ENCODE data around the gene RBM26. TPM values are rescaled to one million over a fixed set of nuclear protein-coding genes. Genes with fewer than 3 reads are reported as not detected.

The RBM26 gene
- total RNA-seq, 2 experiments from 2014 or later = 50.6 to 52.0 TPM

- H3K4me3 Mint-ChIP-seq = no peak overlapping the region
- CTCF ChIA-PET = interaction anchor here (6.3 kb wide), 1 partner anchor 123 kb away, joined by 32 read pairs; no protein-coding TSS in a partner anchor
- peaks cover 1% of the 10 kb centered on the region for H3K36me3 Mint-ChIP-seq (ENCODE audit: low read depth)
Measured at GRCh38 chr13:79417741-79418140, 11.7 kb upstream of the RBM26 start.

GRCh38 chr13:79413521-79413920 is 7.5 kb upstream of the RBM26 start:
- H3K36me3 Mint-ChIP-seq (ENCODE audit: low read depth) = peaks cover 1% of the 10 kb centered on the region
- no peak for ATAC-seq
- no peak overlapping the region for H3K27ac Mint-ChIP-seq
- no peaks in the 10 kb centered on the region for H3K9me3 Mint-ChIP-seq (ENCODE audit: insufficient read depth)
- H3K27me3 Mint-ChIP-seq (ENCODE audit: low read depth) = no peaks in the 10 kb centered on the region
- peaks cover 8% of the 10 kb centered on the region for H3K4me1 Mint-ChIP-seq (ENCODE audit: low read depth)
- DNase-seq = no peak
- ChIA-PET CTCF (interaction anchor here (1.9 to 4.0 kb wide), 2 partner anchors 10 to 128 kb away, joined by 6 to 18 read pairs; no protein-coding TSS in a partner anchor), POLR2A (no interaction called here)
- H3K4me3 Mint-ChIP-seq = no peak overlapping the region

More at GRCh38 chr13:79417741-79418140, 11.7 kb upstream of the RBM26 start:
- H3K27ac Mint-ChIP-seq = no peak overlapping the region
- no peaks in the 10 kb centered on the region for H3K9me3 Mint-ChIP-seq (ENCODE audit: insufficient read depth)
- DNase-seq (no peak), ATAC-seq (no peak)
- POLR2A ChIA-PET = interaction anchor here (0.6 kb wide), 1 partner anchor 12 kb away, joined by 3 read pairs; the partner anchor contains the start of gene RBM26
- peaks cover 8% of the 10 kb centered on the region for H3K4me1 Mint-ChIP-seq (ENCODE audit: low read depth)
- no peaks in the 10 kb centered on the region for H3K27me3 Mint-ChIP-seq (ENCODE audit: low read depth)

- no peaks in the 10 kb centered on the region for H3K9me3 Mint-ChIP-seq (ENCODE audit: insufficient read depth)
- DNase-seq = no peak
- no peaks in the 10 kb centered on the region for H3K27me3 Mint-ChIP-seq (ENCODE audit: low read depth)
- no peak overlapping the region for H3K4me3 Mint-ChIP-seq
- peaks cover 13% of the 10 kb centered on the region for H3K4me1 Mint-ChIP-seq (ENCODE audit: low read depth)
- peaks cover 2% of the 10 kb centered on the region for H3K36me3 Mint-ChIP-seq (ENCODE audit: low read depth)
- CTCF ChIA-PET = interaction anchor here (1.2 to 2.9 kb wide), 5 partner anchors 14 to 132 kb away, joined by 3 to 18 read pairs (median 4); no protein-coding TSS in a partner anchor
- H3K27ac Mint-ChIP-seq = no peak overlapping the region
- no peak for ATAC-seq
- POLR2A ChIA-PET = no interaction called here
Measured at GRCh38 chr13:79409828-79410227, 3.8 kb upstream of the RBM26 start.

- H3K36me3 Mint-ChIP-seq (ENCODE audit: low read depth) = peaks cover 8% of the 10 kb centered on the region
- peaks cover 13% of the 10 kb centered on the region for H3K4me1 Mint-ChIP-seq (ENCODE audit: low read depth)
- H3K27ac Mint-ChIP-seq = no peak overlapping the region
- ChIA-PET CTCF (interaction anchor here (1.6 to 2.9 kb wide), 5 partner anchors 9 to 134 kb away, joined by 3 to 16 read pairs (median 7); no protein-coding TSS in a partner anchor), POLR2A (interaction anchor here (1.4 kb wide), 1 partner anchor 94 kb away, joined by 3 read pairs; no protein-coding TSS in a partner anchor)
- DNase-seq (no peak), ATAC-seq (no peak)
- H3K4me3 Mint-ChIP-seq = peak overlapping the region; percentile 12
- H3K9me3 Mint-ChIP-seq (ENCODE audit: insufficient read depth) = no peaks in the 10 kb centered on the region
- no peaks in the 10 kb centered on the region for H3K27me3 Mint-ChIP-seq (ENCODE audit: low read depth)
Measured at GRCh38 chr13:79407349-79407979, 1.4 kb upstream of the RBM26 start.

GRCh38 chr13:79406597-79406908 is 498 bp upstream of the RBM26 start:
- peaks cover 12% of the 10 kb centered on the region for H3K36me3 Mint-ChIP-seq (ENCODE audit: low read depth)
- H3K27ac Mint-ChIP-seq = peak overlapping the region; percentile 97
- no peaks in the 10 kb centered on the region for H3K9me3 Mint-ChIP-seq (ENCODE audit: insufficient read depth)
- H3K4me3 Mint-ChIP-seq = no peak overlapping the region
- DNase-seq (no peak), ATAC-seq (peak; percentile 33)
- ChIA-PET CTCF (interaction anchor here (1.6 to 2.9 kb wide), 7 partner anchors 8 to 135 kb away, joined by 3 to 16 read pairs (median 7); no protein-coding TSS in a partner anchor), POLR2A (interaction anchor here (0.7 to 1.8 kb wide), 7 partner anchors 9 to 154 kb away, joined by 3 to 6 read pairs (median 3); no protein-coding TSS in a partner anchor)
- no peaks in the 10 kb centered on the region for H3K27me3 Mint-ChIP-seq (ENCODE audit: low read depth)
- peaks cover 16% of the 10 kb centered on the region for H3K4me1 Mint-ChIP-seq (ENCODE audit: low read depth)

GRCh38 chr13:79405501-79405830 is 589 bp downstream of the RBM26 start:
- peaks cover 27% of the 10 kb centered on the region for H3K4me1 Mint-ChIP-seq (ENCODE audit: low read depth)
- DNase-seq (peak; percentile 39), ATAC-seq (no peak)
- H3K9me3 Mint-ChIP-seq (ENCODE audit: insufficient read depth) = no peaks in the 10 kb centered on the region
- CTCF ChIA-PET = interaction anchor here (1.1 to 2.9 kb wide), 9 partner anchors 12 to 136 kb away, joined by 3 to 16 read pairs (median 6); no protein-coding TSS in a partner anchor
- POLR2A ChIA-PET = interaction anchor here (0.8 to 2.2 kb wide), 11 partner anchors 10 to 130 kb away, joined by 3 to 22 read pairs (median 3); partner anchors contain the start of gene NDFIP2
- H3K27ac Mint-ChIP-seq = no peak overlapping the region
- peaks cover 23% of the 10 kb centered on the region for H3K36me3 Mint-ChIP-seq (ENCODE audit: low read depth)
- H3K27me3 Mint-ChIP-seq (ENCODE audit: low read depth) = no peaks in the 10 kb centered on the region
- H3K4me3 Mint-ChIP-seq = no peak overlapping the region

- Mint-ChIP-seq H3K4me1 (ENCODE audit: low read depth) (peaks cover 31% of the 10 kb centered on the region), H3K36me3 (ENCODE audit: low read depth) (peaks cover 28% of the 10 kb centered on the region), H3K9me3 (ENCODE audit: insufficient read depth) (no peaks in the 10 kb centered on the region), H3K4me3 (no peak overlapping the region), H3K27ac (no peak overlapping the region), H3K27me3 (ENCODE audit: low read depth) (no peaks in the 10 kb centered on the region)
- DNase-seq (no peak), ATAC-seq (no peak)
- POLR2A ChIA-PET = interaction anchor here (1.0 to 2.2 kb wide), 5 partner anchors 12 to 95 kb away, joined by 3 to 22 read pairs (median 5); partner anchors contain the start of gene NDFIP2
- CTCF ChIA-PET = interaction anchor here (1.0 to 2.9 kb wide), 6 partner anchors 12 to 137 kb away, joined by 3 to 10 read pairs (median 4); no protein-coding TSS in a partner anchor
Measured at GRCh38 chr13:79404985-79405384, 1.1 kb downstream of the RBM26 start.

GRCh38 chr13:79404361-79404760 is 1.7 kb downstream of the RBM26 start:
- no peaks in the 10 kb centered on the region for H3K9me3 Mint-ChIP-seq (ENCODE audit: insufficient read depth)
- ChIA-PET POLR2A (interaction anchor here (0.6 to 2.2 kb wide), 3 partner anchors 11 to 77 kb away, joined by 3 to 22 read pairs (median 8); partner anchors contain the start of gene NDFIP2), CTCF (interaction anchor here (1.0 to 2.0 kb wide), 4 partner anchors 11 to 108 kb away, joined by 3 to 10 read pairs (median 3); no protein-coding TSS in a partner anchor)
- DNase-seq (no peak), ATAC-seq (no peak)
- no peak overlapping the region for H3K4me3 Mint-ChIP-seq
- peaks cover 37% of the 10 kb centered on the region for H3K4me1 Mint-ChIP-seq (ENCODE audit: low read depth)
- no peak overlapping the region for H3K27ac Mint-ChIP-seq
- H3K27me3 Mint-ChIP-seq (ENCODE audit: low read depth) = no peaks in the 10 kb centered on the region
- H3K36me3 Mint-ChIP-seq (ENCODE audit: low read depth) = peaks cover 34% of the 10 kb centered on the region

GRCh38 chr13:79403113-79403512 is 2.9 kb downstream of the RBM26 start:
- H3K4me1 Mint-ChIP-seq (ENCODE audit: low read depth) = peaks cover 42% of the 10 kb centered on the region
- no peak overlapping the region for H3K27ac Mint-ChIP-seq
- ChIA-PET POLR2A (no interaction called here), CTCF (interaction anchor here (0.8 to 2.0 kb wide), 5 partner anchors 10 to 138 kb away, joined by 3 to 12 read pairs (median 6); no protein-coding TSS in a partner anchor)
- DNase-seq = no peak
- H3K4me3 Mint-ChIP-seq = no peak overlapping the region
- no peak for ATAC-seq
- H3K27me3 Mint-ChIP-seq (ENCODE audit: low read depth) = no peaks in the 10 kb centered on the region
- H3K36me3 Mint-ChIP-seq (ENCODE audit: low read depth) = peaks cover 44% of the 10 kb centered on the region
- no peaks in the 10 kb centered on the region for H3K9me3 Mint-ChIP-seq (ENCODE audit: insufficient read depth)

GRCh38 chr13:79402679-79403078 is 3.4 kb downstream of the RBM26 start:
- Mint-ChIP-seq H3K27ac (peak overlapping the region; percentile 56), H3K4me3 (no peak overlapping the region), H3K36me3 (ENCODE audit: low read depth) (peaks cover 47% of the 10 kb centered on the region), H3K27me3 (ENCODE audit: low read depth) (no peaks in the 10 kb centered on the region), H3K4me1 (ENCODE audit: low read depth) (peaks cover 40% of the 10 kb centered on the region), H3K9me3 (ENCODE audit: insufficient read depth) (no peaks in the 10 kb centered on the region)
- no peak for ATAC-seq
- no peak for DNase-seq
- POLR2A ChIA-PET = no interaction called here
- CTCF ChIA-PET = interaction anchor here (1.1 to 2.0 kb wide), 4 partner anchors 9 to 93 kb away, joined by 4 to 12 read pairs (median 8); no protein-coding TSS in a partner anchor

GRCh38 chr13:79402074-79402635 is 3.9 kb downstream of the RBM26 start:
- Mint-ChIP-seq H3K27me3 (ENCODE audit: low read depth) (no peaks in the 10 kb centered on the region), H3K4me3 (no peak overlapping the region), H3K9me3 (ENCODE audit: insufficient read depth) (no peaks in the 10 kb centered on the region), H3K27ac (peak overlapping the region; percentile 56), H3K36me3 (ENCODE audit: low read depth) (peaks cover 47% of the 10 kb centered on the region), H3K4me1 (ENCODE audit: low read depth) (peaks cover 36% of the 10 kb centered on the region)
- ChIA-PET CTCF (interaction anchor here (1.0 to 2.0 kb wide), 2 partner anchors 9 to 11 kb away, joined by 5 to 12 read pairs; no protein-coding TSS in a partner anchor), POLR2A (no interaction called here)
- no peak for DNase-seq
- ATAC-seq = no peak
